GM19438 (cell line): Measurements from ENCODE around the gene RPL27A.

ENCODE experiments used
- ATAC-seq: cut with Tn5 transposase; IDR thresholded peaks from one replicate; pipeline ENCODE4 v1.9.1; 2021; ENCODE audit warnings: low read depth; ENCODE audit not compliant: unreplicated experiment

The RPL27A gene

DNA sequence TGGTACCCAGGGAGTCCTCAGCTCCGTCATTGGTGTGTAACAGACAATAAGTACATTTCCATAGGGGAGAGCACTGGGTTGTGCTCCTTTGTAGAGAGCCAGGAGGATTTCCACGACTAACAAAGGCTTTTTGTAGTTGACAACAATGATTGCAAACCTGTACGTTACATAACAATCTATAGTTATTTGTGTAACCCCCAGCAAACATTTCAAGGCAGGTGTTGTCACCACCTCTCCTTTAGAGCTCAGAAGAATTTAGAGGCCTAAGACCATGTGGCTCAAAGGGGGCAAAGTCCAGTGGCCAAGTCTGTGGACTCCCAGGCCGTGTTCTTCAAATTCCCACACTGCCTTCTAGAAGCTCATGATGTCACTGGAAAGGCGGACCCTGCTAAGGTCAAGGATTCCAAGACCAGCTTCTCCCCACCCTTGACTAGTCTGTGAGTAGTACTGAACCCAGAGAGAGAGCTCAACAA is 15.8 kb downstream of the RPL27A start:
- no peak for ATAC-seq

DNA sequence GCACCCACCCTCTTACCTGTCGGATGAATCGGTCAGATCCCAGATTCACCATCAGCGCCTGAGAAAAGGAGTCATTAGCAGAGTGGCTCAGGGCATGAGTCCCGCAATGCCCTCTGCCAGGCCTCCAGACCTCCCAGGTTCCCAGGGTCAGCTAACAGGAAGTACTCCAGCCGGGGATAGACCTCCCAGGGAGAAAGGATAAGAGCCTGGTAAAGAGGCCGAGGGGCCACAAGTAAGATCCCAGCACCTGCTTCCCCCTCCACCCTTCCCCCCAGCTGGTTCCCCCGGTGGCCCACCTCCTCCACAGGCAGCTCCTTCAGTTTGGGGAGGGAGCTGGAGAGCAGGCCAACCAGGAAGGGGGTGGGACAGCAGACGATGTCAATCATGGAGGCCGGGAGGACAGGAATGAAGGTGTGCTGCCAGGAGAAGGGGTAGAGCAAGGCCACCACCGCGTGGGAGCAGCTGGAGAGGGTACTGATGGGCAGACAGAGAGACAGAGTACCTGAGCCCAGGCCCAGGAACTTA is 16.4 kb downstream of the RPL27A start:
- no peak for ATAC-seq

DNA sequence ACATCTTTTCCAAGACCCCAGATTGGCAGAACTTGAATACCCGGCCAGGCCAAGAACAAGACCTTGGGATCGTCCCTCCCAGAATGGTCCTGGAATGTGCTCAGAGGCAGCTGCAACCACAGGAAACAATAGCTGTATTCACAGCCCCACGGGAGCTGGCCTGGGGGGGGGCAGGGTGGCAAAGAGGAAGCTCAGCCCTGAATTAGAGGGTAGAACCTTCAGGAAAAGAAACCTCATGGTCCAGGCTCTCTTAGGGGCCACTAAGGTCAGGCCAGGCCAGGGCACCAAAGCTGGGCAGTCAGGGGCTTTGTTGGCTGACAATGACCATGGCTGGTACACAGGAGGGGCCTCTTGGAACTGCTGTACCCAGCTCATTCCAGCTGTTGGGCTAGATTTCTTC is 17.3 kb downstream of the RPL27A start:
- no peak for ATAC-seq

DNA sequence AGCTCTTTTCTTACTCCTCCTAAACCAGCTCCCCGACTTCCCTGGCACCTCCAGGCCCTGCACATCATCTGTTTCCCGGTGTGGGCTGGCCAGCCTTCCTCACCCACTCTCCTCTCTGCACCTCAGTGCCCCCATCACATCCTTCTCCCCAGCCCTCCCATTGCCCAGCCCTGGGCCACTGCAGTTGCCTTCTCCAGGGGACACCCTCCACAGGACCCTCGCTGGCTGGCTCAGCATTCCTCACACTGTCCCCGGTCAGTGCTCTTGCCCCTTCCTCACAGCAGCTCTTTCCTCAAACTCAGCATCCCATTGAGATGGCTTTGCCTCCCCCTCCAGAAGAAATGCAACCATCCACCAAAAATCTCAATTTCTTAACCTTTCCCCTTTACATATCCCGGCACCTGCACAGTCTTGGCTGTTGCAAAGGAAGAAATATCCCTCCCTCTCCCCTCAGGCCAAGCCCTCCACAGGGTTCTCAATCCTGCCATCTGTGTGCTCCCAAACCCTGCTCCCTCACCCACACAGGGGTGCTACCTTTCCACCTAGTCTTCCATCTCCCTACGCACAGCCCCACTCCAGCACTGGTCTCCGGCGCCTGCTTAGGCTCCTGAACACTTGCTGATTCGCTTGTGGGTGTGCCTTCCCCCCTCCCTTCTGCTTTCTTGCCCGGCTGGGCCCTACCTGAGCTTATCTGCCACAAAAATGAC is 19.5 kb downstream of the RPL27A start:
- ATAC-seq, result no peak

DNA sequence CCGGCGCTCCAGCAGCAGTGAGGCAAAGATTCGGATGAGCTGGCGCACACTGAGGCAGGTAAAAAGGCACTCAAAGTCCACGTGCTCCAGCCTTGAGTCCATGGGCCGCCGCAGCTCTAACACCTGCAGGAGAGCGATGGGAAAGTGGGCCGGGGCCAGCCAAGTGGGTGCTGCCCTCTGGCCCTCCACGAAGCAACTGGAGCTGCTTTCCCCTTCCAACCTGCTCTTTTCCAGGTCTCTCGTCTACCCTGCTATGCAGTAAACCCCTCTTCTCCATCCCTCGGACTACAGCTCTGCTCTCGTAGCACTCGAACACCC is 20.0 kb downstream of the RPL27A start:
- no peak for ATAC-seq

DNA sequence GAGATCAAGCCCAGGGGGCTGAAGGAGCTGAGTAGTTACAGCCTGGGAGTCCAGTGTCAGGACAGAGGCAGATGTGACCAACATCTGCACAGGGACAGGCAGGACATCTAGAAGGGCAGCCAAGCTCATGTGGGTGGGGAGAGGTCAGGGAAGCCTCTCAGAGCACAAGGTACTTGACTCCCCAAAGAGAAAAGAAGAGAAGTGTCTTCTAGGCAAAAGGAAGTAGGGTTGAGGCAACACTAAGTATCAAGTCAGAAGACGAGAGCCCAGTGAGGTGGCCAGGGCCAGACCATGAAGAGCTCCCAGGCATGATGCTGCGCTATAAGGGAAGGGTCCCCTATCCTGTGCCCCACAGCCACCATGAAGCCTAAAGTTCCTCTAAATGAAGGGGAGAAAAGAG is 21.5 kb downstream of the RPL27A start:
- no peak for ATAC-seq

DNA sequence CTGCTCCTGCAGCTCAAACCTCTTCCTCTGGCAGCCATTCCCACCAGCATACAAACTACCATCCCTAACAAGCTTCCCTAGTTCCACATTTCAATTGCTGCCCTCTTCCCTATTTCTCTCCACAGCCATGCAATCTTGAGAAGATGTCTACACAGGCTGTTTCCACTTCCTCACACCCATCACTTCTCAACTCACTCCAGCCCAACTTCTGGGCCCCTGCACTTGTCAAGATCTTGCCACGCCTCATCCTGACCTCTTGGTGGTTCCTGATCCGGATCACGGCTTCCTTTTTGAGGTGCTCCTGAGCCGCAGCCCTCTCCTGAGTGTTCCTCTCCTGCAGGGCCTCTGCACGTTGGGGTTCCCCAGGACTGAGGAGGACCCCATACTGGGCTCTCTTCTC is 22.6 kb downstream of the RPL27A start:
- no peak for ATAC-seq

DNA sequence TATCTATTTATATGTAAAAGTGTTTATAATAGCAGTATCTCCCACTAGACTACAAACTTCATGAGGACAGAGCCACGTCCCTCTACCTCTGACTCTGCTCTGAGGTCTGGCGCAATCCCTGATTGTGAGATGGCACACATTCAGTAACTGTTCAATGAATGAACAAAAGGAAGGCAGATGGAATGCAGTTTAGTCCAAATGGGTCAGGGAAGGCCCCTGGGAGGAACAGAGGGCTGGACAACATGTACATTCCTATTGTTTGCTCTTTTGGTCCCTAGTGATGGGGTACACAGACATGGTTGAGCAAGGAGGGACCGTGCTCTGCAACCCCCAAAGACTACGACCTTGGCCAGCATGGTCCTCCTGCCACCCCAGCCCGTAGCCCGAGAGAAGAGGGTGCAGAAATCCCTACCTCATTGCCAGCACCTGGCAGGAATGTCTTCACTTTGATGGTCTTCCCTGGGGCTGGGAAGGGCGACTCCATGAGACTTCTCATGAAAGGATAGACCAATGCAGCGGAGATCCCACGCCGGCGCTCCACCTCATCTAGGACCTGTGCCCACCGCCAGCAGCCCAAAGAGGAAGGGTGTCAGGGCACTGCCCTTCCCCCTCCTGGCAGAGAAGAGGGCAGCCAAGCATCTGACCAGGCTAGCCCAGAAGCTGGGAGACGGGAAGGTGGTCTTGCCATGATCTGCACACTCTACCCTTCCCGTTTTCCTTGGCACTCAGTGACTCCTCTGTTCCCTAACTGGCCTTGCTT is 24.3 kb downstream of the RPL27A start:
- no peak for ATAC-seq

DNA sequence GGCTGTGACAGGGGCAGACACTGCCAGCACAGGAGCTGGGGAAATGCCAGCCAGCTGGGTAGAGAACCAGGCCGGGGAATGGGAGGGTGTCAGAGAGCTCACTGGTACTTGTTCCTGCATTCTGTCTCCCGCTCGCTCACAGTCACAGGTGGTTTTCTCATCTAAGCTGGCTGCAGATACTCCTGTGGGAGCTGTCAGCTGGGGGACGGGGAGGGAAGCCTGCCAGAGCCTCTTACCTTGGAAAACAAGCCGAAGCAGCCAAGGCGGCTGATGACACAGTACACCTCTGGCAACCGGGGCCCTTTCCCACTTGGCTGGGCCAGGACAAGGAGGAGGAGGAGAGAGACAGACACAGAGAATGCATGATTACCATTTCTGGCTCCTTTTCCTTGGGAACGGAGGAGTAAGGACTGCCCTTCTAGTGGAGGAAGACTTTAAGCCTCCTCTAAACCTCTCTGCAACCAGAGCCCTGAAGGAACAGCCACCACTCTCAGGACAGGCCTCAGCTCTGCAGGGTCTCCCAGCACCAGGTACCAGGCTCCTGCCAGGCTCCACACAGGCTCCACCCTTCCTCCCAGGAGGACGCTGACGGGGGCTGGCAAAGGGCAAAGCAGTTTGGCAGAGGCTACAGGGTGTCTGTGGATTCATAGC is 25.1 kb downstream of the RPL27A start:
- ATAC-seq, result no peak

DNA sequence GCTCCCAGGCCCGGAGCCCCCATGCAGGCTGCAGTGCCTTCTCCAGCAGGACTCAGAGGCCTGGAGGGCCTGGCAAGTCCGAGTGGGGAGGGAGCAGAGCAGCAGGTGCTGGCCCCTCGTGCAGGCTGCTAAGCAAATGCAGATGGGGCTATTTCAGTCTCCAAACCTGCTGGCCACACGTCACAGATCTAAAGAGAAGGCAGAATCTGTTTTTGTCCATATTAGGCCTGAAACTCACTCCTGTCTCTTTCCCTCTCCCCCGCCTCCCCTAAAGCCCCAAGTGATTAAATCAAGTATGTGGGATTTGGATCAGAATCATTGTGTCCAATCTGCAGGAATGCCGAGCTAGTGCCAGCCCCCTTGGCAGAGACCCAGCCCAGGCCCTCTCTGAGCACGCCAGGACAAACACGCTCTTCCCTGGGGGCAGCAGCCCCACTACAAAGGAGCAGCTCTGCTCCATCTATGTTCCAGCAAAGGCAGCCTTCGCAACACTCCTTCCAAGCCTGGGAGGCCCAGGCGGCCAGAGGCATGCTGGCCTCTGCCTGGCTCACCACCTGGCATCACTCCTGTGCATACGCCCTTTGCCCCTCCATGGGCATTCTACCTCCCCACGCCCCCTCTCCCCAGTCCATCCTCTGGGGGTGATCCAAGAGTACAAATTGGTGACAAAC is 26.5 kb downstream of the RPL27A start:
- ATAC-seq, result no peak

DNA sequence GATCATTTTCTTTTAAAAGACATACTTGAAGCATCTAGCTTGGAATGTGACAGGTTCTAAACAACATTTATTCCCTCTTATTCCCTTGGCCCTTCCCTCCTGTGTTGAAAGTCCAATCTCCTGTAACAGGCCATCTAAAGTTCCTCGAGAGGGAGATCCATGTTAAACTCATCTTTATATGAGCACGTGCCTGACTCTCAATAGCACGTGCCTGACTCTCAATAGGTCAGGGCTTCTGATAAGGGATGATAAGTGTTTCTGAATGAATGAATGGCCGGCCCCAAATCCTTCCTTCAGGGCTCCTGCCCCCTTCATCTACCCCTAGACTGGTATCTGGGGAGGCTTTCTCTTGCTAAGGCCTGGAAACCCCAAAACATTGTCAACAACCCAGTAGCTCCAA is 27.2 kb downstream of the RPL27A start:
- no peak for ATAC-seq

DNA sequence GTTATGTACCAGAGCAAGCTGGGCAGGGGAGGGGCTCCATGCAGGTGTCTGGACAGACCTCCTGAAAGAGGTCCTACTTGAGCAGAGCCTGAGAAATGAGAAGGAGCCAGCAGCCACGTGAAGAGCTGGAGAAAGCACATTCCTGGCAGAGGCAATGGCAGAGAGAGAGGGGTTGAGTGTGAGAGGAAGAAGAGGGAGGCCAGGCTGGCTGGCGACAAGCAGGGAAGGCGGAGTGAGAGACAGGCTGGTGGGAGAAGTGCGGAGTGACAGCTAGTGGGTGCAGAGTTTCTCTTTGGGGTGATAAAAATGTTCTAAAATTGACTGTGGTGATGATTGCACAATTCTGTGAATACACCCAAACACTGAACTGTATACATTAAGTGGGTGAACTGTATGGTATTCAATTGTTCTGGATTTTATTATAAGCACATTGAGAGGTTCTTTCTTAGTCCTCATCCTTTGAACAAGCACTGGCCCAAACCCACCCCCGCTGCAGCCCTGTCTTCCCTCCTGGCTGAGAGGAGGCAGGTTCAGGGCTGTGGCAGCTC is 29.4 kb downstream of the RPL27A start:
- ATAC-seq, result no peak

DNA sequence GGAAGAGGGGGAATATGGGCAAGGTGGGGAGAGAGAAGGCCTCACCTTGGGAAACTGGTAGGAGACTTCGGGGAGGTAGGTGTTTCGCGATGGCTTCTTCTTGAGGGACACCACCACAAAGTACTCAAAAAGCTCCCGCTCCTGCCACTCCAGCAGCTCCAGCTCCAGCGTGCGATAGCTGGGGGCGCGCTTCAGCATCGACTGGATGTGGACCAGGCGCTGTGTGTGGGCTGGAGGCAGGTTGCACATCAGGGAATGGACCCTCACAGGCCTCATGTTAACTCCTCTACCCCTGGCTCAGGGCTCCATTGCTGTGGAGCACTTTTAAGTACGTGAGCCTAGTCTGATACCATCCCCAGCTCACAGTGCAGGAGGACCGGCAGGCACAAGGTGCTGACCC is 29.9 kb downstream of the RPL27A start:
- no peak for ATAC-seq

DNA sequence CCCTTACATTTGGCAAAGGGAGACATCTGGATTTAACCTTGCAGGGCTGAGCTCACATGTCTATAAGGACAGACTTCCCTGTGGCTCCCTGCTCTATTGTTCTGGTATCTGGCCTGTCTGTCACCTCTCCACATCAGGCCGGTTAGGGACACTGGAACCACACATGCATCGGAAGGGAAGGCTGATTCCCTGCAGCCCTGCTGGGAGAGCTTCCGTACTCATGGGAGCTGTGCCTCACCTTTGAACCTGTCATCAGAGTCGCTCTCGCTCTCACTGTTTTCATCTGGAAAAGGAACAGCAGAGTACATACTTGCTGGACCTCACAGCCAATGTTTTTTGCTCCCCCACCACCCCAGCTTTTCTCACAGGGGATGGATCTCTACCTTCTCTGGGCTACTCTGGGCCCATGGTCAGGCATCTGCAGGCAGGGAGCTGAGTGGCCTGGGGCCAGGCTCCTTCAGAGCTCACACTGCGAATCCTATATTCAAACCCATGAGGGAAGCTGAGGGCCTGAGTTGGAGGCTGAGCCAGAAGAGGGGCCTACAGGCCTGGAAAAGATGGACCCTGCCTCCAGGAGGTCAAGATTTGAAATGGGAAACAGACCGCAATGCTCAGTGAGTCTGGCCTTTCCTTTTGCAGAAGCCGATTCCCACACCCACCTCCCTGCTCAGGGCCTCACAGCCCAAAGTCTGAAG is 31.3 kb downstream of the RPL27A start:
- no peak for ATAC-seq

DNA sequence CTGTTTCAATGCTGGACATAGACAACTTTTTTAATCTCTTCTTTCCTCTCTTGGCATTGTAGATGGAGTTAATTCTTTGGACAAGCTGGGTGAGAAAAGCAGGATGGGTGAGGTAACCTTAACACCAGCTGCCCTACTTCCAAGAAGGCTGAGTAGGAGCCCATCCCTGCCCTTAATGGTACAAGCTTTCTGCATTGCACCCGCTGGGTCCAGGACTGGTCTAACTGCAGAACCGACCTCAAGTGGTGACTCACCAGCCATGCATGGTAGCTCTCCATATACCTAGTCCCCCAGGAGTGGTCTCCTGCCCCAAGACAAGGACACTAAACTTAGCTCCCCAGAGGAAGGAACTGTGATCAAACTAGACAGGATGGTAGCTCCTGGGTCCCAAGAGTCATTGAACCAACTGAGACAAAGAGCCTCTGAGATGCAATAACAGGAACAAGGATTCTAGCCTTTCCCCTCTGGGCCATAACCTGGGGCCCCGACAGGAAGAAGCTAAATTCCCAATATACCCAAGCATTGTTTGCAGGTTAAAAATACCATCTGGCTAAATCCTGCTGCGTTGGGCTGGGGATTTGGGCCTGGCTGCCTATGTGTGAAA is 32.1 kb downstream of the RPL27A start:
- no peak for ATAC-seq

DNA sequence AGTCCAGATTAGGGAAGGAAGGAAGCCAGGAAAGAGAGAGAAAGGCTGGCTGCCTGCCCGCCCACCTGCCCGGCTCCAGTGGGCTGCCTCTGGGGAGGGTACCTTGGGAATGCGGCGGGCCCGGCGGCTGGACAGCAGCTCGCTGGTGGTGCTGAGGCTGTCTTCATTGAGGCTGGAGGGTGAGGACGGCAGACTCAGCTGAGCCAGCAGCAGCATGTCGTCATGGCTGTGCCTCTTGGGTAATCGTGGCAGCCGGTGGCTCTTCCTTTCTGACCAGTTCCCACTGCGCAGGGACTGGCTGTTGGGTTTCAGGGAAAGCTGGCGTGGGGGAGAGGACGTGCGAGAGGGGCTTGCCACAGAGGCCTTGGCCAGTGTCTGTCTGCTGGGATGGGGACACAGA is 32.9 kb downstream of the RPL27A start:
- ATAC-seq, result no peak

DNA sequence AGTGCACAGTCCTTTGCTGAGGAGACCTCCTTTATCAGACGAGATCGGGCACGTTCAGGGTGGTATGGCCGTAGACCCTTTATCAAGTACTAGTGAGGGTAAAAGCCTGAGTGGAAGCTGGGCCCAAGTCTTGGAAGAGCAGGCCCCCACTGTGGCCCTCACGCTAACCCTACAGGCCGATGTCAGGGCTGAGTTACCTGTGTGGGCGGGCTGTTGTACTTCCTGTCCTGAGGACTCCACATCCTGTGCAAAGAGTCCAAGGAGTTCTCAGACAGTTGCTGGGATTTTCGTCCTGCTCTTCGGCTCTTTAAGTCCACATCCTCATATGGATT is 34.9 kb downstream of the RPL27A start:
- ATAC-seq, result no peak

DNA sequence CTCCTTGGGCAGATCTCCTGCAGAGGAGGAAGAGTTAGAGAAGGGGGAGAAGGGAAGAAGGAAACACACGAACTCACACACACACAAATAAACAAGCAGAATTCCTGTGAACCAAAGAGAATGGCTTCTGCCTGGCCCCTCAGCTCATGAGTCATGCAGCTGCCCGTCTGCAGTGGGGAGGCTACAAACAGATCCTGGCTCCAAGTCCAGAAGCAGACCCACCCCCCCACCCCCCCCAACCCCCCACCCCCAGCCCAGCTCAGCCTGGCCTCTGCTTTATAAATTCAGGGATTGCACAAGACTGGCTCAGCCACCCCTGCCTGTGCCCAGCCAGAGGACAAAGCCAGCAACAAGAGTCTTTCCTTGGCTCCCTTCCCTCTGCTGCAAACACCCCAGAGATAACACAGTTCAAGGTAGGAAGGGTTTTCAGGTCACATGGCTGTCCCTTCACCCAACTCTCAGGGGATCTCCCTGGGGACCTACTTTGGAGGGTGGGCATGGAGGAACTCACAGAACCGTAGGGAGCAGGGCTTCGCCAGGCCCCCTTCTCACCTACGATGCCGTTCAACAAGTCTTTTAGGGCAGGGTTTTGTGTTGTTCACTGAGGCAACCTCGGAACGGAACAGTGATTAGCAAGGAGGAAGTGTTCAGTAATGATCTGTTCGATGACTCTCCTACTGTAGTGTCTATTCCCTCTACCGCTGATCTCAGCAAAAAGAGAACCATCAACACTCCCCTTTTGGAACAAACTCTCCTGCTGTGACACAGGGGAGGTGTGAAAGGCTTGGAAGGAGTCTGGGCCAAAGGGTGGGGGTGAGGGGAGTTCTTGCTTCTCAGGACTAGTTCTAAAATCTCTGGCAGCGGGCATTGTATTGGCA is 35.5 kb downstream of the RPL27A start:
- no peak for ATAC-seq

DNA sequence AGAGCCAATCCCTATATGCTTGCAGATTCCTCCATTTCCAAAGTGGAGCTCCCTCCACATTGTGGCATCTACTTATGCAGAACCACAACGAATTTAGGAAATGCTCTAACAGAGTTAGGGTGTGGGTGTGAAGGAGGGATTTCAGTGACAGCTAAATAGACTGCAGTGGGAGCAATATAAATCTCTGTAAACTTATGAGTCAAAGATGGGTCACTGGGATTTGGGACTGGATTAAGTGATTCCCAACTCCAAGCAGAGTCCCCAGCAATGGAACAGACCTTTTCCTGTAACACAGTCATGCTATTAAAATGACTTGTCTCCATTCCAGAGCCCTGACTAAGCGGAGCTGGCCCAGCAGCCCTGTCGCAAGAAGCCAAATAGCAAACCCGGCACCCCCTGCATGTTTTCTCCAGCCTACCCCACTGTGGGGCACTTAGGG is 36.6 kb downstream of the RPL27A start:
- no peak for ATAC-seq
